DMS53 treated with DMSO at 0.1 percent for 48 hours (cell line): ENCODE data around the gene WDR86.

Experiments used
- DNase-seq: peaks from one replicate; lab custom pipeline; 2025; ENCODE audit not compliant: unreplicated experiment; lab: John Stamatoyannopoulos, UW

WDR86 gene

GRCh38 chr7:151440799-151441445 lies 31.1 kb upstream of the WDR86 start:
- DNase-seq, result no peak

- no peak for DNase-seq
These were observed 30.3 kb upstream of the WDR86 start, which contains the start of gene CRYGN for GRCh38 chr7:151439855-151440798. TSS of gene CRYGN (minus strand) at chr7:151440141. CDS start at chr7:151439917, 224 bp downstream.

DNA sequence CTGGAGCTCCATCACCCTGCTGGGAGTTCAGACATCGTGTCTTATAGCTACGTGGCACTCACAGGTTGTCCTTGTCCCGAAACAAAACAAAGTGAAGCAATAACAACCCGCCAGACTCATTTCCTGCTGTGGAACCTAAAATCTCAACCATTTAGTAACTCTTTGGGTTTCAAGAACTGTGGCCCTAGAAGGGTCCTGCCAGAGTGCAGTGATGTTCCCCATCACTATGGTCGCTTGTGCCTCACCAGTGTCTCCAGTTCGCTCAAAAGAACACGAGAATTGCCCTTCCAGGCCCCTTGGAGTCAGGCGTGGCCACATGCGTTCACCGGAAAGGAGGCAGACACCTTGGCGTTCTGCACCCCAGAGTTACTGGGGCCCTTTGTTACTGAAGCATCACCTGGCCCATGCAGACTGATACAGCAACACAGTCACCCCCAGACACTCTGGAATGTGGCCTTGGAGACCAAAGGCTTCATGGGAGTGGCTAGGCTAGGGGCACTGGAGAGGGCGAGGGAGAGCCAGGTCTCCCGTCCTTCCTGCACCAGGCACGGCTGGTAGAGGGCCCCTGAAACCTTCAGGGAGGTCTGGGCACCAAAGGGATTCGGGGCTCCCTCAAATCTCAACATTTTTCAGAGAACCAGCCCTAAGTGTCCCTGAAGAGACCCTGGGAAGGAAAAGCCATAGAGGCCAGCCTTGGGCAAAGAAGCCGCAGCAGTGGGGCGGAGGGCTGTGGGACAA lies 29.2 kb upstream of the WDR86 start:
- DNase-seq, result no peak

DNA sequence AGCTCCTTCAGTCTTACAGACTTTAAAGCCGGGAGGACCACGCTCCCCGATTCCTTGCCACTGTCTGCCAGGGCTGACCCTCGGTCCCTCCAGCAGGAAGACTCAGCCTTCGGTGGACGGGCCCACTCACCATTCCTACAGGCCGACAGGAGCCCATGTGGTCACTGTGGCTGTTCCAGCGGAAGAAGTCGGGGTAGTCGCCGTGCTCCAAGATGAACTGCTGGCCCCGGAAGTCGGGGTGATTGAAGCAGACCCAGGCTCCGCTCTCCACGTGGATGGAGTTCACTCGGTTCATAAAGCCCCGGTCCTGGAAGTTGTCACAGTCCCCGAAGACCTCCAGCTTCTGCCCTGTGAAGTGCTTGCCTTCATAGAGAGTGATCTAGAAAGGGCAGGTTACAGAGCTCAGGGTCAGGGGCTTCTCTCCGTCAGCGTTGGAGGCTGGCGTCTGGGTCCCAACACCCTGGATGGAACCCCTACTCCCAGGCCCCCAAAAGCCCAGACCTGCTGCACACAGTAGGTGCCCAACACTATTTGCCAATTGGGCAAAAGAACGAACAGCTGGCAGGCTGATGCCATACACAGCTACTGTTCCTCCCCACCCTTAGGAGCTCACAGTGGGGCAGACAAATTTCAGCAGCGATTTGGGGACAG lies 28.2 kb upstream of the WDR86 start:
- DNase-seq, result no peak

- DNase-seq, result no peak
These were observed 27.3 kb upstream of the WDR86 start for GRCh38 chr7:151437159-151437553.

- no peak for DNase-seq
These were observed 26.8 kb upstream of the WDR86 start for GRCh38 chr7:151436446-151437158.

GRCh38 chr7:151435971-151436370 lies 26.1 kb upstream of the WDR86 start:
- no peak for DNase-seq

DNA sequence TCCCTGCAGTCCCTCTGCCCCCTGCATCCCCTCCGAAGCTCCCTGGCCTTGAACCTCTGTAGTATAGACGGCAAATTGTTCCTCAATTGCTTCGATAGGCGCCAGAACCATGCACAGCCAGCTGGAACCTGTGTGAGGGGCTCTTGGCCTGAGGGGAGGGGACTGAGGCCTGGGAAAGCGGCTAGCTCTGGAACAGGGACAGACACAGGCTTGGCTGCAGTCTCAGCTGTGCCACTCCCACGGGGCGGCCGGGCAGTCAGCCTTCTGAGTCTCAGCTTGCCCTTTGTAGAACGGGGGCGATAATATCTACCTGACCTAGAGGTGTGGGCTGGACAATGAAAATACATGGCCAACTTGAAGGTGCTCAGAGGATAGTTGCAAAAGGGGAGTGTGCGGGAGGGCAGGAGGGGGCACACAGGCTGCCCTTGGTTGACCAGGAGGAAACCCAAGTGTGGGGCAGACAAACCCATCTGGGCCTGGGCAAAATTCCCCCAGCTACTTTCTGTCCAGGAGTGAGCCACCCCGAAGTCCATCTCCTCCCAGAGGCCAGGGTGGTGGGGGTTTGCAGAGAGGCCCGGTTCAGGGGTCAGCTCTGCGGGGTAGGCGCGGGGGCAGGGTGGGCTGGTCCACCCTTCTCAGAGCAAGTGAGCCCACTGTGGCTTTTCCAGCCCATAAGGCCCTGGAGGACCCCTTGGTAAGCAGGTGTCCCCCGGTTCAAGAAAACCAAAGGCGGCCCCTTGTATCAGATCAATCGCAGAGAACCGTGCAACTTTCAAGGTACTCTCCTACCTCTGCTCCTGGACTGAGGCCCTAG lies 25.5 kb upstream of the WDR86 start:
- DNase-seq, result no peak

- DNase-seq, result no peak
These were observed 24.7 kb upstream of the WDR86 start for GRCh38 chr7:151434549-151434948.

DNA sequence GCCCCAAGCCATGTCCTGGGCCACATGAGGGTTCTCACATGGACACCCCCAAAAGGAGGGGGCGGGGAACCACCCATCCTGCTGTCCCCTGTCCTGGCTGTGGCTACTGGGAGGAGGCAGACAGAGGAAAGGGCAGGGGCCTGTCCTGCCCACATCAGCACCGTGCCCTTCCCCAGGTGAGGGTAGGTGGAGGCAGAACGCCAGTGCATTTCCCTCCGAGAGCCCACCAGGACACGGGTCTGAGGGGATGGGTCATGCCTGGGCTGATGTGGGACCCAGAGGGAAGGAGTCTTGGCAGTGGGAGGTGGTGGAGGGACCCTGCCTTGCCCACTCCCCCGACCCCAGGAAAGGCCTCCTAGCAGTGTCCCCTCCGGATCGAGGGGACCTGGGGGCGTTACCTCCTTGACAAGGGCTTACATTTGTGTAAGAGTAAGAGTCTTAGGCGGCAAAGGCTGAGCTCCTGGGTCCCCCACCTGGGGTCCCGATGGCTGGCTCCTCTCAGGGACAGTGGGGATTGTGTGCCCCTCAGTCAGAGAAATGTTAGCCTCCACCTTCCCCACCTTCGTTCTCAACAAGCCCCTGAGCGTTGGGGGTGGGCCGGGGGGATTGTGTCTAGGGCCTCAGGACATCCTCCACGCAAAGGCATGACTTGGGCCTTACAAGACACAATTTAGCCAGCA lies 24.0 kb upstream of the WDR86 start:
- DNase-seq, result no peak

- DNase-seq, result no peak
These were observed 23.1 kb upstream of the WDR86 start for GRCh38 chr7:151432658-151433521.

DNA sequence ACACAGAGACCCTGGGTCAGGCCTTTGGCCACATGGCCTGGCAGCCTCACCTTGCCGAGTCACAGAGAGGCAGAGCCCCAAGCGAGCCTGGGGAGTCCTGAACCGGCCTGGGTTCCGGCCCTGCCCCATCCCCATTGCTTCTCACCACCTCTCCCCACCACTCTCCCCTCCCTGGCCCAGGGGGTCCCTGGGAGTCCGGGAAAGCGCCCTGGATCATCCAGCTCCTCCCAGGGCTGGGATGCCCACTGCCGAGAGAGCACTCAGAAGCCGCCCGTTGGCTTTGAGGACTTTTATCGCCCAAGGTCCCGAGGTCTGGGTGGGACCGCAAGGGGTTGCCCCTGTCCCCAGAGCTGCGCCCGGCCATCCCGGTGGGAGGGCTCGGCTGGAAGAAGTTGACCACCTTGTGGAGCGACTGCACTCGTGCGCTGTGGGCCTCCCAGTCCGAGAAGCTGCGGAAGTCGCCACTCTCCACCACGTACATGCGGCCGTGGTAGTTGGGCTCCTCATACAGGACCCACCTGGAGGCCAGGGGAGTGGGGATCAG lies 22.0 kb upstream of the WDR86 start:
- DNase-seq, result no peak

- no peak for DNase-seq
These were observed 21.5 kb upstream of the WDR86 start for GRCh38 chr7:151431281-151431767.

- DNase-seq, result no peak
These were observed 20.8 kb upstream of the WDR86 start for GRCh38 chr7:151430391-151431205.

GRCh38 chr7:151429560-151430331 lies 19.9 kb upstream of the WDR86 start:
- peak; percentile 96 for DNase-seq

- DNase-seq, result no peak
These were observed 19.4 kb upstream of the WDR86 start for GRCh38 chr7:151429237-151429559.
